Mesenchymal stem cell (in vitro differentiated cells and primary cell): ENCODE data around the gene DNAJC30.
A peak's percentile ranks its signal among the peaks of the same experiment; 100 is the strongest.
"Not testable (repeated sequence)": the region's sequence is repeated elsewhere in the genome, so short reads cannot be mapped to it uniquely, and the experiment has no call there.

Source experiments
- DNase-seq: peaks from one replicate; pipeline ENCODE4 v3.0.0-alpha.2; 2013
- H2AFZ ChIP-seq: one replicate; pipeline ENCODE4 v1.6.1; 2013; ENCODE audit warnings: low read depth, mild to moderate bottlenecking, control low read depth, inconsistent platforms, low read length, moderate library complexity
- H2AK5ac ChIP-seq: 2 replicates; pipeline ENCODE4 v1.6.1; 2013; ENCODE audit warnings: low read length, moderate library complexity, mild to moderate bottlenecking, inconsistent platforms; ENCODE audit not compliant: severe bottlenecking
- H2BK120ac ChIP-seq: one replicate; pipeline ENCODE4 v1.6.1; 2013; ENCODE audit warnings: low read depth, mild to moderate bottlenecking, inconsistent platforms, low read length, moderate library complexity
- H2BK12ac ChIP-seq, 2 experiments: one replicate each; pipeline ENCODE4 v1.6.1; 2013; ENCODE audit warnings: inconsistent platforms in 2 of 2, low read length in 2 of 2, mild to moderate bottlenecking in 2 of 2, moderate library complexity in 2 of 2, control low read depth in 1 of 2
- H2BK15ac ChIP-seq: one replicate; pipeline ENCODE4 v1.6.1; 2013; ENCODE audit warnings: mild to moderate bottlenecking, low read depth, inconsistent platforms; ENCODE audit not compliant: poor library complexity, severe bottlenecking
- H2BK5ac ChIP-seq: 2 replicates; pipeline ENCODE4 v1.6.1; 2013; ENCODE audit warnings: low read depth, mild to moderate bottlenecking, low read length, control low read depth, inconsistent platforms; ENCODE audit not compliant: poor library complexity, severe bottlenecking
- H3K14ac ChIP-seq, 2 experiments: one replicate each; pipeline ENCODE4 v1.6.1; 2013; ENCODE audit warnings: inconsistent platforms in 2 of 2, low read length in 2 of 2, control low read depth in 1 of 2, mild to moderate bottlenecking in 1 of 2, moderate library complexity in 1 of 2
- H3K18ac ChIP-seq, 2 experiments: one replicate each; pipeline ENCODE4 v1.6.1; 2013; ENCODE audit warnings: inconsistent platforms in 2 of 2, low read length in 2 of 2, control low read depth in 1 of 2, low read depth in 1 of 2, mild to moderate bottlenecking in 1 of 2
- H3K23ac ChIP-seq, 2 experiments: one replicate each; pipeline ENCODE4 v1.6.1; 2013; ENCODE audit warnings: inconsistent platforms in 2 of 2, low read length in 2 of 2, mild to moderate bottlenecking in 2 of 2, moderate library complexity in 2 of 2, control low read depth in 1 of 2
- H3K27ac ChIP-seq: 2 replicates; pipeline ENCODE4 v1.5.1; 2013; ENCODE audit warnings: mild to moderate bottlenecking, moderate library complexity, low read length, control low read depth, inconsistent platforms; ENCODE audit not compliant: poor library complexity, severe bottlenecking
- H3K27me3 ChIP-seq, 2 experiments: 2 replicates each; pipeline versions ENCODE4 v1.6.1 to v1.7.0; 2013; ENCODE audit warnings: low read length in 2 of 2, mild to moderate bottlenecking in 2 of 2, moderate library complexity in 2 of 2, control low read depth in 1 of 2, inconsistent platforms in 1 of 2; ENCODE audit not compliant: control insufficient read depth in 1 of 2, insufficient read depth in 1 of 2
- H3K36me3 ChIP-seq, 2 experiments: 2 replicates each; pipeline versions ENCODE4 v1.6.1 to v1.7.0; 2013; ENCODE audit warnings: low read length in 2 of 2, control low read depth in 1 of 2, inconsistent platforms in 1 of 2, low read depth in 1 of 2, mild to moderate bottlenecking in 1 of 2; ENCODE audit not compliant: insufficient read depth in 2 of 2, control insufficient read depth in 1 of 2
- H3K4ac ChIP-seq, 2 experiments: one replicate each; pipeline ENCODE4 v1.6.1; 2013; ENCODE audit warnings: inconsistent platforms in 2 of 2, low read length in 2 of 2, mild to moderate bottlenecking in 2 of 2, moderate library complexity in 2 of 2, control low read depth in 1 of 2, low read depth in 1 of 2
- H3K4me1 ChIP-seq: 2 replicates; pipeline ENCODE4 v1.6.1; 2013; ENCODE audit warnings: low read depth, low read length, control low read depth; ENCODE audit not compliant: control insufficient read depth, insufficient read depth
- H3K4me2 ChIP-seq: 2 replicates; pipeline ENCODE4 v1.6.1; 2013; ENCODE audit warnings: low read length, mild to moderate bottlenecking, inconsistent platforms; ENCODE audit not compliant: poor library complexity, severe bottlenecking
- H3K4me3 ChIP-seq, 2 experiments: 2 replicates each; pipeline versions ENCODE4 v1.5.1 to v1.7.0; 2013; ENCODE audit warnings: low read length in 2 of 2, mild to moderate bottlenecking in 2 of 2, control low read depth in 1 of 2, low read depth in 1 of 2; ENCODE audit not compliant: insufficient read depth in 1 of 2
- H3K79me1 ChIP-seq: replicated peaks from 2 replicates; pipeline ENCODE4 v1.6.1; 2013; ENCODE audit warnings: mild to moderate bottlenecking, control low read depth, low read length, inconsistent platforms; ENCODE audit not compliant: poor library complexity, severe bottlenecking
- H3K9ac ChIP-seq: 2 replicates; pipeline ENCODE4 v1.7.0; 2013; ENCODE audit warnings: mild to moderate bottlenecking, low read length, moderate library complexity
- H3K9me3 ChIP-seq: 2 replicates; pipeline ENCODE4 v1.7.0; 2013; ENCODE audit warnings: mild to moderate bottlenecking, low read length; ENCODE audit not compliant: control insufficient read depth
- H4K8ac ChIP-seq: one replicate; pipeline ENCODE4 v1.6.1; 2013; ENCODE audit warnings: inconsistent platforms, mild to moderate bottlenecking, low read length, moderate library complexity
- H4K91ac ChIP-seq: one replicate; pipeline ENCODE4 v1.6.1; 2013; ENCODE audit warnings: mild to moderate bottlenecking, low read length, inconsistent platforms
- WGBS: methylation state at CpG from one replicate; pipeline ENCODE4 v1.1.7; 2013; ENCODE audit warnings: mixed read lengths; 5-methylcytosine and 5-hydroxymethylcytosine counted together

The DNAJC30 gene

DNA sequence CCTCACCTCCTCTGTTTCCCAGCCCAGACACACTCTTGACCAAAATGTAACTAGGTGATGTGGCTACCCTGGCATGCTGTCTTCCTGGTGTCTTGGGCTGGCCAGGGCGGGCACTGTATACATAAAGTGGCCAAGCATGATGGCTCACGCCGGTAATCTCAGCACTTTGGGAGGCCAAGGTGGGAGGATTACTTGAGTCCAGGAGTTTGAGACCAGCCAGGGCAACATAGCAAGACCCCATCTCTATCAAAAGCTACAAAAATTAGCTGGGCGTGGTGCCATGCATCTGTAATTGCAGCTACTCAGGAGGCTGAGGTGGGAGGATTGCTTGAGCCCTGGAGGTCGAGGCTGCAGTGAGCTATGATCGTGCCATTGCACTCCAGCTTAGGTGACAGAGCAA lies 30.1 kb upstream of the DNAJC30 start:
- not testable (repeated sequence) for H4K8ac ChIP-seq, H3K9me3 ChIP-seq, H4K91ac ChIP-seq, H3K9ac ChIP-seq, H2BK15ac ChIP-seq, H3K27me3 ChIP-seq, H3K27ac ChIP-seq, H2BK12ac ChIP-seq, H2BK5ac ChIP-seq, H3K23ac ChIP-seq, H3K4ac ChIP-seq, DNase-seq, H2BK120ac ChIP-seq, H2AFZ ChIP-seq, H3K4me3 ChIP-seq, H3K14ac ChIP-seq, H2AK5ac ChIP-seq, H3K79me1 ChIP-seq, H3K18ac ChIP-seq, H3K4me2 ChIP-seq
- Histone ChIP-seq H3K36me3 (peaks cover 41 to 58% of the 10 kb centered on the region in 2 experiments), H3K4me1 (peaks cover 68% of the 10 kb centered on the region)
- WGBS = 95% methylated on average over 6 of the region's 6 CpGs

DNA sequence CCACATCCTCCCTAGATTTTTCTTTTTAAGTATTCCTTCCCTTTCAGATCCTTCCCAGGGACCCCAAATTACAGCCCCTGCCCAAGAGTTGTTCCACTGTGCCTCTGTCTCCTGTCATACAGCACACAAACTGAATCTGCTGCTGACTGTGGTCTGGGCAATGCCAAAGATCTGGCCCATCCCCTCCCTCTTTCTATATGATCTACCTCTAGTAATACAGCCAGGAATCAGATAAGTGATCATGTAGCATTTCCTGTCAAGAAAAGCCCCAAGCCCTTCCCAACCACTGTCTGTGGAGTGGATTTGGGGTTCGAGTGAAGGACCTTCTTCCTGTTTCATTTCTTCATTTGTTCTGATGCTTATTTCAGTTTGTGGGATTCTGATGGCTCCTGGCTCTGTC lies 29.5 kb upstream of the DNAJC30 start:
- Histone ChIP-seq H3K18ac (no peak overlapping the region), H3K4ac (no peak overlapping the region), H3K23ac (no peak overlapping the region), H3K9me3 (no peaks in the 10 kb centered on the region), H3K79me1 (peaks cover 6% of the 10 kb centered on the region), H2BK15ac (no peak overlapping the region), H3K9ac (peak overlapping the region; percentile 14), H3K4me3 (no peak overlapping the region), H3K4me2 (no peak overlapping the region), H2BK120ac (peak overlapping the region; percentile 13), H3K27ac (no peak overlapping the region), H2AK5ac (peak overlapping the region; percentile 38), H2AFZ (no peak overlapping the region), H3K4me1 (peaks cover 65% of the 10 kb centered on the region), H3K14ac (no peak overlapping the region), H2BK12ac (no peak overlapping the region), H3K36me3 (peaks cover 43 to 60% of the 10 kb centered on the region in 2 experiments), H3K27me3 (no peaks in the 10 kb centered on the region), H4K91ac (no peak overlapping the region), H2BK5ac (no peak overlapping the region), H4K8ac (no peak overlapping the region)
- no CpG with 5 or more reads among the region's 1 CpG for WGBS
- no peak for DNase-seq

DNA sequence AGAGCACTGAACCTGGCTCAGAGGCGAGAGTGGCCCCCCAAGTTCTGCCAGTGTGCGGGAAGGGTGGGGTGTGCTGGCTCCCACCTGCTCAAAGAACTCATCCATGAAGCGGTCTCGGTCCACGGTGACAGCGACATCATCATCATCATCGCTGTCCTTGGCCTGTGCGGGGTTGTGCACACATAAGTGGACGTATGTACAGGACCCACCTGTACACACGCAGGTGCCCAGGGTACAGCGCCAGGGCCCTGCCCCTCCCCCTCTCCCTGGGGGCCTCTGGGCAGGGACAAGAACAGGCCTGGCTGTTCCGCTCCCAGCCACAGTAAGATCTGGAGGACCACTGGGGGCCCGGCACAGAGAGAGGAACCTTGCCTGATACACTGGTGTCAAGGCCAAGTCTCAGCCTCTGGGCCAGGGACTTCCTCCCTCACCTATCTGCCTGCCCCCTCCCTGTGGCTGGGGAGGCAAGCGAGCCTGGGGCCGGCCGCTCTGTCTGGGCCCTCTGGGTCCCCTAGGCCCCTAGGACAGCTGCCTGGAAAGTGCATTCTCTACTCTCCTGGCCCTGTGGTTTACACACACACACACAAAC lies 25.8 kb upstream of the DNAJC30 start:
- no peak for DNase-seq

DNA sequence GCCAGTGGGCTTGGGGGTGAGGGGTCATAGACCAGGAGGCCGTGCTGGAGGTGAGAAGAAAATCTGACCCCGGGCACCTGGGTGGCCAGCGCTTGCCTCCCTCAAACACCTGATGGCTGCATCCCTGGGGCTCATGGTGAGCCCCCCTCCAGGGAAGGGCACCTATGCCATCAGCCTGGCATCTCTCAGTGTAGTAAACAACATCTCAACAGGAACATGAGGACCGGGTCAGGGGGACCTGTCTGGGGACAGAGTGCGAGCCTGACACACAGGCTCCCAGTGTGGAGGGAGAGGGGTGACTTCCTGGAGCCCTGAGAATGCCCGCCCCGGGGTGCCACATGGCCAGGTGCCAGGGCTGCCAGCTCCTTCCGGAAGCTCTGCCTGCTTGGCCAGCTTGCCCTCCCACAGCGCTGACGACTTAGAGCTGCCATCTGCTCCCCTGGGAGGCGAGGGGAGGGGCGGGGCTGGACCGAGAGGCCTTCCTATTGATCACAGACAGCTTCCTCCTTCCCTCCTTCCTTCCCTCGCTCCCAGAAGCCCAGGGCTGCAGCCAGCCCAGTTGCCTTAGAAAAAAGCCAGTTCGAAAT lies 23.9 kb upstream of the DNAJC30 start:
- no peak for DNase-seq
- H3K27ac ChIP-seq = peak overlapping the region; percentile 67
- H3K9ac ChIP-seq = peak overlapping the region; percentile 41
- peaks cover 18% of the 10 kb centered on the region for H3K79me1 ChIP-seq
- no peak overlapping the region for H3K23ac ChIP-seq
- peak overlapping the region; percentile 28 for H2AK5ac ChIP-seq
- no peak overlapping the region for H3K4ac ChIP-seq
- no peak overlapping the region for H2BK15ac ChIP-seq
- H3K36me3 ChIP-seq = peaks cover 64 to 86% of the 10 kb centered on the region in 2 experiments
- no peak overlapping the region for H3K14ac ChIP-seq
- peak overlapping the region in 1 of 2 experiments; percentile 28 for H3K18ac ChIP-seq
- no peak overlapping the region for H2AFZ ChIP-seq
- H3K9me3 ChIP-seq = no peaks in the 10 kb centered on the region
- no peak overlapping the region for H2BK120ac ChIP-seq
- peaks cover 69% of the 10 kb centered on the region for H3K4me1 ChIP-seq
- H3K4me3 ChIP-seq = no peak overlapping the region
- no peaks in the 10 kb centered on the region for H3K27me3 ChIP-seq
- WGBS = 88% methylated on average over 15 of the region's 15 CpGs
- peak overlapping the region; percentile 57 for H2BK5ac ChIP-seq
- H2BK12ac ChIP-seq = no peak overlapping the region
- no peak overlapping the region for H4K91ac ChIP-seq
- peak overlapping the region; percentile 3 for H3K4me2 ChIP-seq
- H4K8ac ChIP-seq = no peak overlapping the region

More for the DNA sequence above, 25.8 kb upstream of the DNAJC30 start:
- H3K36me3 ChIP-seq = peaks cover 66 to 84% of the 10 kb centered on the region in 2 experiments
- no peak overlapping the region for H3K27ac ChIP-seq
- H2BK5ac ChIP-seq = no peak overlapping the region
- H3K9ac ChIP-seq = peak overlapping the region; percentile 28
- H4K8ac ChIP-seq = no peak overlapping the region
- H2BK15ac ChIP-seq = no peak overlapping the region
- H2AK5ac ChIP-seq = peak overlapping the region; percentile 29
- no peak overlapping the region for H3K18ac ChIP-seq
- no peak overlapping the region for H3K4me2 ChIP-seq
- WGBS = 97% methylated on average over 16 of the region's 16 CpGs
- peaks cover 9% of the 10 kb centered on the region for H3K79me1 ChIP-seq
- H2AFZ ChIP-seq = no peak overlapping the region
- H3K27me3 ChIP-seq = no peaks in the 10 kb centered on the region
- H3K14ac ChIP-seq = no peak overlapping the region
- no peak overlapping the region for H3K4me3 ChIP-seq
- no peak overlapping the region for H3K4ac ChIP-seq
- no peak overlapping the region for H2BK120ac ChIP-seq
- H3K23ac ChIP-seq = no peak overlapping the region
- no peak overlapping the region for H2BK12ac ChIP-seq
- peak overlapping the region; percentile 6 for H4K91ac ChIP-seq
- H3K4me1 ChIP-seq = peaks cover 72% of the 10 kb centered on the region
- no peaks in the 10 kb centered on the region for H3K9me3 ChIP-seq
